AG09319 (cell line): ENCODE results near the gene CEP19.

ENCODE experiments used
- DNase-seq: peaks from one replicate; pipeline ENCODE4 v3.0.0-alpha.2; 2010; ENCODE audit warnings: low read depth; ENCODE audit errors: extremely low read depth
- CTCF ChIP-seq: IDR thresholded peaks from 2 replicates; pipeline ENCODE4 v1.5.1; 2011; ENCODE audit warnings: low read depth, mild to moderate bottlenecking, inconsistent platforms, low read length, moderate library complexity

The CEP19 gene

GRCh38 chr3:196706327-196706726, 5.7 kb downstream of the CEP19 start:
- no peak for TF ChIP-seq CTCF
- DNase-seq: no peak

- DNase-seq: no peak
- no peak for TF ChIP-seq CTCF
Observed at GRCh38 chr3:196700801-196701200, 11.2 kb downstream of the CEP19 start.

- TF ChIP-seq CTCF: no peak
Observed at GRCh38 chr3:196699749-196700148, 12.3 kb downstream of the CEP19 start.

GRCh38 chr3:196697270-196697669, 14.8 kb downstream of the CEP19 start:
- DNase-seq: no peak
- no peak for TF ChIP-seq CTCF

More at GRCh38 chr3:196699749-196700148, 12.3 kb downstream of the CEP19 start:
- DNase-seq: no peak

- no peak for TF ChIP-seq CTCF
- DNase-seq: no peak
Observed at GRCh38 chr3:196695849-196696226, 16.2 kb downstream of the CEP19 start.

- no peak for TF ChIP-seq CTCF
- no peak for DNase-seq
Observed at GRCh38 chr3:196694941-196695848, 16.9 kb downstream of the CEP19 start.

- TF ChIP-seq CTCF: no peak; the same call in 1 of the 2 replicates
- DNase-seq: no peak
Observed at GRCh38 chr3:196694202-196694638, 17.8 kb downstream of the CEP19 start.
